ENCODE results near the gene LRRC18. TPM values are rescaled to one million over a fixed set of nuclear protein-coding genes. Genes with fewer than 3 reads are reported as not detected.

LRRC18 gene
- total and polyA plus RNA-seq, 2 donors (not counting 1 experiment from before 2014, with no cell fraction given), result not detected

DNA sequence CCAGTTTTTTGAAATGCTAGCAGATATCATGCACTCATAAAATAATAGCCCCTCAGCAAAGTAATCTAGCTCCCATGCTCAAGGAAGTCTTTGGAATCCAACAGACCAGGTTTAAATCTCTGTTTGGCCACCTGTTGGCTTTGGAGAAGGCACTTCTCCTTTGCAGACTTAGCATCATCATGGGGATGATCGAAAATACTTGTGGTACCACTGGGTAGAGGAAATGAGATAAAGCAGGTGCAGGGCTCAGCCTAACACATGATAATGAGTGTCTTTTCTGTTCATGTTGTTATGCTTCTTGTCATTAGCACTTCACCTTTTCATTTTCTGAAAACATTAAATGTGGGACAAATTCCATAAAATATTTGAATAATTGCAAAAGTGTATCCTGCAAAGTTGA lies 67.4 kb downstream of the LRRC18 start:
- Histone ChIP-seq H3K9ac (ENCODE audit: low read length) (no peak overlapping the region), H4K20me1 (ENCODE audit: control insufficient read depth, insufficient read depth, low read length, poor library complexity, severe bottlenecking) (peaks cover 24% of the 10 kb centered on the region), H3K27ac (ENCODE audit: low read length in 2 of 2) (no peak overlapping the region), H3K79me2 (ENCODE audit: control insufficient read depth, insufficient read depth, low read length) (peaks cover 21% of the 10 kb centered on the region), H3K4me1 (ENCODE audit: control insufficient read depth in 2 of 2, insufficient read depth in 2 of 2, low read length in 2 of 2) (peaks cover 0 to 3% of the 10 kb centered on the region in 2 donors), H3K4me2 (replicated peaks; ENCODE audit: low read depth, low read length, poor library complexity, severe bottlenecking) (no peak overlapping the region), H3K27me3 (replicated peaks in 1 of 4; ENCODE audit: control extremely low read depth in 1 of 4, control insufficient read depth in 3 of 4, insufficient read depth in 4 of 4, low read length in 3 of 4) (no peaks in the 10 kb centered on the region), H3K4me3 (ENCODE audit: control extremely low read depth in 1 of 5, extremely low read depth in 1 of 5, insufficient read depth in 1 of 5, low read depth in 2 of 5, low read length in 4 of 5) (no peak overlapping the region), H3K36me3 (replicated peaks in 1 of 2; ENCODE audit: control extremely low read depth in 1 of 2, control insufficient read depth in 1 of 2, extremely low read depth in 1 of 2, insufficient read depth in 2 of 2, low read length in 1 of 2) (peaks cover 8 to 93% of the 10 kb centered on the region in 2 experiments), H2AFZ (ENCODE audit: insufficient read depth, low read depth, low read length, poor library complexity, severe bottlenecking) (no peak overlapping the region), H3K9me3 (ENCODE audit: control extremely low read depth in 1 of 3, control insufficient read depth in 2 of 3, insufficient read depth in 1 of 3, low read length in 2 of 3) (no peaks in the 10 kb centered on the region)
- Mint-ChIP-seq H3K4me3 (no peak overlapping the region), H3K4me1 (peaks cover 14% of the 10 kb centered on the region), H3K27ac (peak overlapping the region; percentile 46), H3K27me3 (no peaks in the 10 kb centered on the region), H3K9me3 (ENCODE audit: insufficient read depth) (no peaks in the 10 kb centered on the region)
- WGBS (ENCODE audit: insufficient coverage), result 60% methylated on average over 1 of the region's 1 CpG
- DNase-seq, result no peak
- ChIA-PET CTCF (interaction anchor here (1.0 to 1.5 kb wide), 2 partner anchors 214 kb away, joined by 4 to 5 read pairs; no protein-coding TSS in a partner anchor), POLR2A (no interaction called here)
- no peak for TF ChIP-seq EZH2 (IDR thresholded peaks at IDR 0.05; ENCODE audit: borderline replicate concordance, insufficient read depth, low read depth, low read length, poor library complexity, severe bottlenecking)
- TF ChIP-seq, protein P1, sequence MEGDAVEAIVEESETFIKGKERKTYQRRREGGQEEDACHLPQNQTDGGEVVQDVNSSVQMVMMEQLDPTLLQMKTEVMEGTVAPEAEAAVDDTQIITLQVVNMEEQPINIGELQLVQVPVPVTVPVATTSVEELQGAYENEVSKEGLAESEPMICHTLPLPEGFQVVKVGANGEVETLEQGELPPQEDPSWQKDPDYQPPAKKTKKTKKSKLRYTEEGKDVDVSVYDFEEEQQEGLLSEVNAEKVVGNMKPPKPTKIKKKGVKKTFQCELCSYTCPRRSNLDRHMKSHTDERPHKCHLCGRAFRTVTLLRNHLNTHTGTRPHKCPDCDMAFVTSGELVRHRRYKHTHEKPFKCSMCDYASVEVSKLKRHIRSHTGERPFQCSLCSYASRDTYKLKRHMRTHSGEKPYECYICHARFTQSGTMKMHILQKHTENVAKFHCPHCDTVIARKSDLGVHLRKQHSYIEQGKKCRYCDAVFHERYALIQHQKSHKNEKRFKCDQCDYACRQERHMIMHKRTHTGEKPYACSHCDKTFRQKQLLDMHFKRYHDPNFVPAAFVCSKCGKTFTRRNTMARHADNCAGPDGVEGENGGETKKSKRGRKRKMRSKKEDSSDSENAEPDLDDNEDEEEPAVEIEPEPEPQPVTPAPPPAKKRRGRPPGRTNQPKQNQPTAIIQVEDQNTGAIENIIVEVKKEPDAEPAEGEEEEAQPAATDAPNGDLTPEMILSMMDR (IDR thresholded peaks at IDR 0.05), result no peak
- intact Hi-C loops (cut with micrococcal nuclease), result no loop called here
- ATAC-seq (ENCODE audit: low read depth), result no peak

Small RNA genes lying within 50 kb of the gene (small RNA-seq; reads per million reads assigned to genes)
- gene MIR4294 (ENCODE audit: insufficient read length, low read depth, low replicate concordance), result not detected

Other genes with a start within 250 kb of the LRRC18 start
- gene VSTM4, start 175.7 kb upstream of the LRRC18 start, total RNA-seq, result not detected in 2 replicates
- gene VSTM4, start 175.7 kb upstream of the LRRC18 start, polyA plus RNA-seq, result not detected in 2 replicates
- not detected in 2 replicates for gene FAM170B, start 194.2 kb upstream of the LRRC18 start, total RNA-seq
- not detected in 2 replicates for gene FAM170B, start 194.2 kb upstream of the LRRC18 start, polyA plus RNA-seq
- 36.0 and 37.5 TPM in 2 replicates for gene TMEM273, start 248.6 kb upstream of the LRRC18 start, total RNA-seq
- gene TMEM273, start 248.6 kb upstream of the LRRC18 start, polyA plus RNA-seq, result 6.1 and 36.4 TPM in 2 replicates